Ascending aorta (tissue), 2 donors: ENCODE measurements around the gene MPRIP. TPM values are rescaled to one million over a fixed set of nuclear protein-coding genes. Genes with fewer than 3 reads are reported as not detected.
A peak's percentile ranks its signal among the peaks of the same experiment; 100 is the strongest.

Experiments used
- DNase-seq, 2 donors: peaks; one replicate each; pipeline ENCODE4 v3.0.0-alpha.2; 2019; ENCODE audit warnings: low spot score in 2 of 2
- H3K27ac ChIP-seq, 2 donors: fragments of 200-600 bp; sonication (generic); one replicate each; pipeline ENCODE4 v1.5.1; 2016 to 2017; ENCODE audit warnings: mild to moderate bottlenecking in 1 of 2
- H3K27me3 ChIP-seq: fragments of 200-600 bp; sonication (generic); one replicate; pipeline ENCODE4 v1.5.1; 2017
- H3K36me3 ChIP-seq, 2 donors: fragments of 200-600 bp; sonication (generic); one replicate each; pipeline ENCODE4 v1.5.1; 2016
- H3K4me1 ChIP-seq, 2 donors: fragments of 200-600 bp; sonication (generic); one replicate each; pipeline ENCODE4 v1.5.1; 2016 to 2017; ENCODE audit warnings: mild to moderate bottlenecking in 1 of 2
- H3K4me3 ChIP-seq, 2 donors: fragments of 200-600 bp; sonication (generic); one replicate each; pipeline ENCODE4 v1.5.1; 2016 to 2017; ENCODE audit warnings: mild to moderate bottlenecking in 1 of 2
- H3K9me3 ChIP-seq, 2 donors: fragments of 200-600 bp; sonication (generic); one replicate each; pipeline ENCODE4 v1.5.1; 2016
- CTCF ChIP-seq, 3 experiments: fragments of 200-600 bp in 2 of 3; fragments of 450-650 bp in 1 of 3; sonication (generic) in 2 of 3; IDR thresholded peaks; one replicate each; pipeline ENCODE4 v1.5.1; 2016 to 2019; ENCODE audit warnings: antibody characterized with exemption in 3 of 3, mild to moderate bottlenecking in 1 of 3, moderate library complexity in 1 of 3
- intact Hi-C: fragments of 100-400 bp; cut with DNase I; formaldehyde crosslinking; loops from one replicate; pipeline ENCODE4 v1.15.1; 2023
- total RNA-seq: library from RNA; depleted of rRNA; stranded (reverse); fragments of >200 nt; gene quantifications from one replicate; pipeline ENCODE4 v1.1.0, GENCODE V29; 2016

MPRIP gene
- total RNA-seq, 1 donor from 2014 or later, result 246 TPM

GRCh38 chr17:17076066-17076465 is 33.8 kb downstream of the MPRIP start:
- no peak for TF ChIP-seq CTCF (IDR thresholded peaks at IDR 0.05)
- Histone ChIP-seq H3K27me3 (no peaks in the 10 kb centered on the region), H3K36me3 (peaks cover 16 to 20% of the 10 kb centered on the region in 2 donors), H3K4me3 (no peak overlapping the region), H3K4me1 (peaks cover 11 to 46% of the 10 kb centered on the region in 2 donors), H3K9me3 (no peaks in the 10 kb centered on the region), H3K27ac (no peak overlapping the region)
- intact Hi-C loops, result no loop called here
- no peak for DNase-seq

GRCh38 chr17:17077101-17077500 is 34.8 kb downstream of the MPRIP start:
- H3K27ac ChIP-seq, result no peak overlapping the region
- no peak for DNase-seq
- H3K4me1 ChIP-seq, result peaks cover 7 to 38% of the 10 kb centered on the region in 2 donors
- TF ChIP-seq CTCF (IDR thresholded peaks at IDR 0.05), result no peak
- no peaks in the 10 kb centered on the region for H3K9me3 ChIP-seq
- peaks cover 16 to 20% of the 10 kb centered on the region in 2 donors for H3K36me3 ChIP-seq
- H3K27me3 ChIP-seq, result no peaks in the 10 kb centered on the region
- H3K4me3 ChIP-seq, result no peak overlapping the region
- intact Hi-C loops, result no loop called here

GRCh38 chr17:17077861-17078732 is 35.8 kb downstream of the MPRIP start:
- no peak overlapping the region for H3K4me3 ChIP-seq
- no peak for TF ChIP-seq CTCF (IDR thresholded peaks at IDR 0.05)
- DNase-seq, result no peak
- H3K9me3 ChIP-seq, result no peaks in the 10 kb centered on the region
- H3K27me3 ChIP-seq, result no peaks in the 10 kb centered on the region
- intact Hi-C loops, result no loop called here
- peaks cover 7 to 33% of the 10 kb centered on the region in 2 donors for H3K4me1 ChIP-seq
- peaks cover 16 to 28% of the 10 kb centered on the region in 2 donors for H3K36me3 ChIP-seq
- peak overlapping the region in 1 of 2 donors; percentile 7 for H3K27ac ChIP-seq

GRCh38 chr17:17078832-17079231 is 36.6 kb downstream of the MPRIP start:
- DNase-seq, result no peak
- no peak for TF ChIP-seq CTCF (IDR thresholded peaks at IDR 0.05)
- H3K4me1 ChIP-seq, result peaks cover 7 to 31% of the 10 kb centered on the region in 2 donors

GRCh38 chr17:17079336-17079735 is 37.1 kb downstream of the MPRIP start:
- intact Hi-C loops, result no loop called here
- no peak for TF ChIP-seq CTCF (IDR thresholded peaks at IDR 0.05)
- Histone ChIP-seq H3K36me3 (peaks cover 21 to 40% of the 10 kb centered on the region in 2 donors), H3K4me3 (no peak overlapping the region), H3K4me1 (peaks cover 8 to 26% of the 10 kb centered on the region in 2 donors), H3K9me3 (no peaks in the 10 kb centered on the region), H3K27ac (no peak overlapping the region), H3K27me3 (no peaks in the 10 kb centered on the region)
- no peak for DNase-seq

More at GRCh38 chr17:17078832-17079231, 36.6 kb downstream of the MPRIP start:
- intact Hi-C loops, result no loop called here
- H3K36me3 ChIP-seq, result peaks cover 17 to 35% of the 10 kb centered on the region in 2 donors
- no peak overlapping the region for H3K27ac ChIP-seq
- H3K27me3 ChIP-seq, result no peaks in the 10 kb centered on the region
- no peaks in the 10 kb centered on the region for H3K9me3 ChIP-seq
- H3K4me3 ChIP-seq, result no peak overlapping the region
